ENCODE measurements around the gene BAX. TPM values are rescaled to one million over a fixed set of nuclear protein-coding genes. Genes with fewer than 3 reads are reported as not detected.
"Not testable (repeated sequence)": the region's sequence is repeated elsewhere in the genome, so short reads cannot be mapped to it uniquely, and the experiment has no call there.

BAX gene
- total RNA-seq = 100 to 1,000 TPM; 191 TPM

GRCh38 chr19:48954595-48955307 lies at the start of gene BAX:
TSS of gene BAX (plus strand) at chr19:48954875. CDS start at chr19:48954929, 54 bp downstream.
- peak; percentile 98 for DNase-seq
- peak within 1 kb of the TSS; percentile 94 for H3K4me3 Mint-ChIP-seq
- H3K4me1 Mint-ChIP-seq = peaks cover 25% of the 10 kb centered on the region
- H3K27me3 Mint-ChIP-seq = no peaks in the 10 kb centered on the region
- H3K9me3 Mint-ChIP-seq = no peaks in the 10 kb centered on the region
- peaks cover 34% of the 10 kb centered on the region for H3K36me3 Mint-ChIP-seq
- peak within 1 kb of the TSS; percentile 90 for H3K27ac Mint-ChIP-seq

- no peaks in the 10 kb centered on the region for H3K27me3 Mint-ChIP-seq
- peaks cover 15% of the 10 kb centered on the region for H3K4me1 Mint-ChIP-seq
- no peak overlapping the region for H3K27ac Mint-ChIP-seq
- peaks cover 51% of the 10 kb centered on the region for H3K36me3 Mint-ChIP-seq
- H3K4me3 Mint-ChIP-seq = no peak overlapping the region
- no peaks in the 10 kb centered on the region for H3K9me3 Mint-ChIP-seq
- no peak for DNase-seq
Measured at GRCh38 chr19:48905664-48906063, 49.0 kb upstream of the BAX start.

- H3K27ac Mint-ChIP-seq = no peak overlapping the region
- H3K4me1 Mint-ChIP-seq = peaks cover 10% of the 10 kb centered on the region
- H3K27me3 Mint-ChIP-seq = no peaks in the 10 kb centered on the region
- no peak overlapping the region for H3K4me3 Mint-ChIP-seq
- H3K36me3 Mint-ChIP-seq = peaks cover 49% of the 10 kb centered on the region
- no peaks in the 10 kb centered on the region for H3K9me3 Mint-ChIP-seq
- no peak for DNase-seq
Measured at GRCh38 chr19:48906324-48906723, 48.4 kb upstream of the BAX start.

- DNase-seq = no peak
- Mint-ChIP-seq H3K27ac (no peak overlapping the region), H3K9me3 (no peaks in the 10 kb centered on the region), H3K4me1 (peaks cover under 1% of the 10 kb centered on the region), H3K4me3 (no peak overlapping the region), H3K36me3 (peaks cover 49% of the 10 kb centered on the region), H3K27me3 (no peaks in the 10 kb centered on the region)
Measured at GRCh38 chr19:48907671-48908070, 47.0 kb upstream of the BAX start.

GRCh38 chr19:48909424-48910077 lies 45.1 kb upstream of the BAX start:
- not testable (repeated sequence) for H3K4me3 Mint-ChIP-seq, H3K27ac Mint-ChIP-seq, H3K27me3 Mint-ChIP-seq, DNase-seq, H3K4me1 Mint-ChIP-seq, H3K9me3 Mint-ChIP-seq
- peaks cover 53% of the 10 kb centered on the region for H3K36me3 Mint-ChIP-seq

- H3K27me3 Mint-ChIP-seq = no peaks in the 10 kb centered on the region
- no peaks in the 10 kb centered on the region for H3K9me3 Mint-ChIP-seq
- no peaks in the 10 kb centered on the region for H3K4me1 Mint-ChIP-seq
- DNase-seq = no peak
- peaks cover 43% of the 10 kb centered on the region for H3K36me3 Mint-ChIP-seq
- no peak overlapping the region for H3K27ac Mint-ChIP-seq
- no peak overlapping the region for H3K4me3 Mint-ChIP-seq
Measured at GRCh38 chr19:48910803-48911202, 43.9 kb upstream of the BAX start.

- Mint-ChIP-seq H3K4me1 (no peaks in the 10 kb centered on the region), H3K36me3 (peaks cover 35% of the 10 kb centered on the region), H3K27ac (no peak overlapping the region), H3K9me3 (no peaks in the 10 kb centered on the region), H3K4me3 (no peak overlapping the region), H3K27me3 (no peaks in the 10 kb centered on the region)
- DNase-seq = no peak
Measured at GRCh38 chr19:48913114-48913889, 41.4 kb upstream of the BAX start.

- Mint-ChIP-seq H3K27me3 (no peaks in the 10 kb centered on the region), H3K27ac (no peak overlapping the region), H3K4me3 (no peak overlapping the region), H3K36me3 (peaks cover 41% of the 10 kb centered on the region), H3K9me3 (no peaks in the 10 kb centered on the region), H3K4me1 (no peaks in the 10 kb centered on the region)
- DNase-seq = no peak
Measured at GRCh38 chr19:48914181-48914580, 40.5 kb upstream of the BAX start.

GRCh38 chr19:48915757-48916156 lies 38.9 kb upstream of the BAX start:
- Mint-ChIP-seq H3K4me1 (no peaks in the 10 kb centered on the region), H3K27ac (no peak overlapping the region), H3K9me3 (no peaks in the 10 kb centered on the region), H3K4me3 (no peak overlapping the region), H3K36me3 (peaks cover 33% of the 10 kb centered on the region), H3K27me3 (no peaks in the 10 kb centered on the region)
- DNase-seq = no peak

- Mint-ChIP-seq H3K36me3 (peaks cover 18% of the 10 kb centered on the region), H3K27me3 (no peaks in the 10 kb centered on the region), H3K27ac (no peak overlapping the region), H3K4me1 (no peaks in the 10 kb centered on the region), H3K9me3 (no peaks in the 10 kb centered on the region), H3K4me3 (no peak overlapping the region)
- no peak for DNase-seq
Measured at GRCh38 chr19:48918071-48918470, 36.6 kb upstream of the BAX start.

- no peak overlapping the region for H3K27ac Mint-ChIP-seq
- H3K4me1 Mint-ChIP-seq = no peaks in the 10 kb centered on the region
- H3K4me3 Mint-ChIP-seq = no peak overlapping the region
- no peak for DNase-seq
- H3K9me3 Mint-ChIP-seq = no peaks in the 10 kb centered on the region
- no peaks in the 10 kb centered on the region for H3K27me3 Mint-ChIP-seq
- peaks cover 18% of the 10 kb centered on the region for H3K36me3 Mint-ChIP-seq
Measured at GRCh38 chr19:48918801-48919247, 35.9 kb upstream of the BAX start.

GRCh38 chr19:48919271-48919670 lies 35.4 kb upstream of the BAX start:
- H3K9me3 Mint-ChIP-seq, H3K4me3 Mint-ChIP-seq, H3K27me3 Mint-ChIP-seq, H3K27ac Mint-ChIP-seq, H3K4me1 Mint-ChIP-seq, DNase-seq: not testable (repeated sequence)
- peaks cover 14% of the 10 kb centered on the region for H3K36me3 Mint-ChIP-seq

GRCh38 chr19:48920949-48921348 lies 33.7 kb upstream of the BAX start:
- Mint-ChIP-seq H3K9me3 (no peaks in the 10 kb centered on the region), H3K27ac (peak overlapping the region; percentile 16), H3K36me3 (peaks cover 10% of the 10 kb centered on the region), H3K4me1 (no peaks in the 10 kb centered on the region), H3K4me3 (no peak overlapping the region), H3K27me3 (no peaks in the 10 kb centered on the region)
- DNase-seq = no peak

GRCh38 chr19:48921721-48922500 lies 32.8 kb upstream of the BAX start:
- no peaks in the 10 kb centered on the region for H3K27me3 Mint-ChIP-seq

More at GRCh38 chr19:48921721-48922500, 32.8 kb upstream of the BAX start:
- DNase-seq = no peak
- no peak overlapping the region for H3K27ac Mint-ChIP-seq
- peaks cover 9% of the 10 kb centered on the region for H3K36me3 Mint-ChIP-seq
- H3K9me3 Mint-ChIP-seq = no peaks in the 10 kb centered on the region
- H3K4me3 Mint-ChIP-seq = no peak overlapping the region
- H3K4me1 Mint-ChIP-seq = peaks cover 2% of the 10 kb centered on the region
